GM10248 (cell line): ENCODE results near the gene GPANK1.

Experiments used
- CTCF ChIA-PET: fragments of 300-600 bp; sonication (Branson Sonifier 250); formaldehyde crosslinking; extraction: SDS; loops from one replicate; lab custom pipeline; 2021; ENCODE audit warnings: antibody characterized with exemption; lab: Yijun Ruan, JAX
- POLR2A ChIA-PET: fragments of 350-650 bp; sonication (Branson Sonifier 250); formaldehyde crosslinking; extraction: SDS; loops from one replicate; lab custom pipeline; 2020; ENCODE audit warnings: antibody characterized with exemption; lab: Yijun Ruan, JAX
- DNase-seq: peaks from one replicate; pipeline ENCODE4 v3.0.0; 2012; ENCODE audit errors: extremely low spot score
- CTCF ChIP-seq: IDR thresholded peaks from 2 replicates; pipeline ENCODE4 v1.5.1; 2012; ENCODE audit warnings: mild to moderate bottlenecking, low read depth; ENCODE audit errors: extremely low read depth, missing control alignments, control extremely low read depth

The GPANK1 gene

GRCh38 chr6:31645325-31645724 lies 19.5 kb downstream of the GPANK1 start:
- CTCF ChIA-PET = interaction anchor here (1.3 to 1.6 kb wide), 3 partner anchors 10 to 18 kb away, joined by 3 to 5 read pairs (median 4); no protein-coding TSS in a partner anchor
- POLR2A ChIA-PET = no interaction called here
- no peak for DNase-seq
- TF ChIP-seq CTCF = no peak

GRCh38 chr6:31643818-31644454 lies 20.9 kb downstream of the GPANK1 start:
- DNase-seq = no peak
- ChIA-PET CTCF (interaction anchor here (1.0 to 1.6 kb wide), 8 partner anchors 9 to 88 kb away, joined by 3 to 6 read pairs (median 4); partner anchors contain the start of gene BAG6), POLR2A (interaction anchor here (0.6 to 2.5 kb wide), 5 partner anchors 8 to 917 kb away, joined by 3 to 8 read pairs (median 4); no protein-coding TSS in a partner anchor)

GRCh38 chr6:31642798-31643570 lies 21.8 kb downstream of the GPANK1 start:
- ChIA-PET CTCF (interaction anchor here (1.1 to 1.6 kb wide), 5 partner anchors 9 to 87 kb away, joined by 3 to 6 read pairs (median 4); partner anchors contain the start of gene BAG6), POLR2A (interaction anchor here (0.6 to 2.5 kb wide), 5 partner anchors 9 to 916 kb away, joined by 3 to 8 read pairs (median 4); no protein-coding TSS in a partner anchor)
- no peak for DNase-seq
- no peak for TF ChIP-seq CTCF

More at GRCh38 chr6:31643818-31644454, 20.9 kb downstream of the GPANK1 start:
- TF ChIP-seq CTCF = no peak

- POLR2A ChIA-PET = no interaction called here
- no peak for TF ChIP-seq CTCF
- CTCF ChIA-PET = interaction anchor here (0.8 to 3.7 kb wide), 3 partner anchors 44 to 90 kb away, joined by 3 to 15 read pairs (median 3); partner anchors contain the start of gene LST1
Observed at GRCh38 chr6:31641370-31641769, 23.4 kb downstream of the GPANK1 start.

GRCh38 chr6:31640612-31641011 lies 24.2 kb downstream of the GPANK1 start:
- ChIA-PET POLR2A (interaction anchor here (0.6 to 1.1 kb wide), 3 partner anchors 11 to 20 kb away, joined by 3 to 6 read pairs (median 5); partner anchors contain the start of gene C6orf47), CTCF (interaction anchor here (1.0 to 3.7 kb wide), 6 partner anchors 11 to 55 kb away, joined by 3 to 15 read pairs (median 4); partner anchors contain the start of genes BAG6 and LST1)
- no peak for TF ChIP-seq CTCF
- DNase-seq = no peak

More at GRCh38 chr6:31641370-31641769, 23.4 kb downstream of the GPANK1 start:
- no peak for DNase-seq

- POLR2A ChIA-PET = interaction anchor here (1.0 to 1.8 kb wide), 4 partner anchors 10 to 64 kb away, joined by 4 to 6 read pairs (median 5); partner anchors contain the start of gene TNF
- DNase-seq = no peak
- CTCF ChIA-PET = interaction anchor here (1.1 to 3.7 kb wide), 7 partner anchors 10 to 130 kb away, joined by 3 to 15 read pairs (median 5); partner anchors contain the start of gene BAG6
- TF ChIP-seq CTCF = no peak
Observed at GRCh38 chr6:31639449-31639861, 25.3 kb downstream of the GPANK1 start.
